T-cell (primary cell): ENCODE measurements around the gene MYO5A. TPM values are rescaled to one million over a fixed set of nuclear protein-coding genes. Genes with fewer than 3 reads are reported as not detected.
A peak's percentile ranks its signal among the peaks of the same experiment; 100 is the strongest.

ENCODE experiments used
- ATAC-seq, 4 experiments: fragments of 200-7000 bp in 3 of 4; fragments of 150-1000 bp in 1 of 4; cut with Tn5 transposase; replicated peaks in 1 of 4; 1 replicate in 3 of 4; 2 replicates in 1 of 4; pipeline ENCODE4 v1.10.0; 2021; ENCODE audit warnings: moderate library complexity in 3 of 4, mild to moderate bottlenecking in 2 of 4, moderate number of reproducible peaks in 1 of 4
- CTCF ChIA-PET, 2 donors: fragments of 300-600 bp; sonication (Branson Sonifier 250); formaldehyde crosslinking; loops; one replicate each; lab custom pipeline; 2022; ENCODE audit warnings: antibody characterized with exemption in 2 of 2; lab: Charles Lee
- POLR2A ChIA-PET, 2 donors: fragments of 300-600 bp; sonication (Branson Sonifier 250); formaldehyde crosslinking; loops; one replicate each; lab custom pipeline; 2022; ENCODE audit warnings: antibody characterized with exemption in 2 of 2; lab: Charles Lee
- DNase-seq, 35 experiments: peaks; one replicate each; pipeline versions ENCODE4 v3.0.0 to v3.0.0-alpha.2; 2013 to 2023
- H3K27ac ChIP-seq: one replicate; pipeline ENCODE4 v1.5.1; 2013; ENCODE audit warnings: low read length
- H3K27me3 ChIP-seq, 2 experiments: replicated peaks in 1 of 2; 1 replicate in 1 of 2; 2 replicates in 1 of 2; pipeline versions ENCODE4 v1.6.1 to v1.7.0; 2013; ENCODE audit warnings: low read length in 1 of 2, mixed read lengths in 1 of 2; ENCODE audit not compliant: control insufficient read depth in 2 of 2, insufficient read depth in 2 of 2; ENCODE audit errors: extremely low read depth in 1 of 2
- H3K36me3 ChIP-seq, 2 donors: 1 replicate in 1 of 2; 2 replicates in 1 of 2; pipeline versions ENCODE4 v1.6.1 to v1.7.0; 2013; ENCODE audit warnings: low read length in 1 of 2; ENCODE audit not compliant: control insufficient read depth in 2 of 2, insufficient read depth in 1 of 2; ENCODE audit errors: extremely low read depth in 1 of 2
- H3K4me1 ChIP-seq, 2 experiments: 1 replicate in 1 of 2; 2 replicates in 1 of 2; pipeline versions ENCODE4 v1.6.1 to v1.7.0; 2013; ENCODE audit warnings: low read length in 2 of 2, mixed read lengths in 1 of 2; ENCODE audit not compliant: insufficient read depth in 2 of 2, control insufficient read depth in 1 of 2; ENCODE audit errors: extremely low read depth in 1 of 2
- H3K4me3 ChIP-seq, 2 donors: 1 replicate in 1 of 2; 2 replicates in 1 of 2; pipeline versions ENCODE4 v1.5.1 to v1.7.0; 2013; ENCODE audit warnings: mild to moderate bottlenecking in 2 of 2, low read length in 1 of 2, moderate library complexity in 1 of 2; ENCODE audit not compliant: control insufficient read depth in 1 of 2; ENCODE audit errors: extremely low read depth in 1 of 2
- H3K9me3 ChIP-seq: 2 replicates; pipeline ENCODE4 v1.7.0; 2013
- H3K27ac Mint-ChIP-seq, 2 donors: one replicate each; pipeline ENCODE4 v1.8.0; 2020 to 2021; ENCODE audit warnings: mild to moderate bottlenecking in 2 of 2, mixed read lengths in 2 of 2
- H3K27me3 Mint-ChIP-seq, 2 donors: one replicate each; pipeline ENCODE4 v1.8.0; 2021 to 2022; ENCODE audit warnings: mixed read lengths in 2 of 2
- H3K36me3 Mint-ChIP-seq: one replicate; pipeline ENCODE4 v1.8.0; 2021; ENCODE audit warnings: mixed read lengths
- H3K4me1 Mint-ChIP-seq, 3 donors: one replicate each; pipeline ENCODE4 v1.8.0; 2020 to 2022; ENCODE audit warnings: mixed read lengths in 3 of 3, mild to moderate bottlenecking in 1 of 3
- H3K4me3 Mint-ChIP-seq, 3 donors: one replicate each; pipeline ENCODE4 v1.8.0; 2020 to 2022; ENCODE audit warnings: mild to moderate bottlenecking in 3 of 3, mixed read lengths in 3 of 3, moderate library complexity in 3 of 3
- H3K9me3 Mint-ChIP-seq, 3 donors: one replicate each; pipeline ENCODE4 v1.8.0; 2020 to 2022; ENCODE audit warnings: mixed read lengths in 3 of 3
- WGBS: methylation state at CpG from one replicate; pipeline ENCODE4 v1.1.5; 2013; ENCODE audit warnings: missing lambda C conversion rate; ENCODE audit not compliant: insufficient coverage; 5-methylcytosine and 5-hydroxymethylcytosine counted together
- total RNA-seq, 35 experiments: library from RNA in 6 of 35; stranded (reverse) in 6 of 35; fragments of 120-200 nt in 1 of 35; gene quantifications; one replicate each; pipeline versions ENCODE4 v1.2.1 to v1.2.4 and lab custom pipeline; 2013 to 2026

MYO5A gene
- total RNA-seq, 5 donors from 2014 or later (not counting 1 experiment from before 2014, with no cell fraction given) = 25.2 to 46.6 (median 29.5) TPM

GRCh38 chr15:52309154-52309548 is 219.5 kb downstream of the MYO5A start:
- no peaks in the 10 kb centered on the region for H3K27me3 ChIP-seq
- POLR2A ChIA-PET = interaction anchor here in 1 of 2 donors (0.6 kb wide), 1 partner anchor 28 kb away, joined by 7 read pairs; no protein-coding TSS in a partner anchor
- WGBS = 93% methylated on average over 6 of the region's 6 CpGs
- Mint-ChIP-seq H3K9me3 (no peaks in the 10 kb centered on the region), H3K27ac (no peak overlapping the region), H3K36me3 (peaks cover 42% of the 10 kb centered on the region), H3K4me1 (peaks cover under 1 to 10% (median 5%) of the 10 kb centered on the region in 3 donors), H3K27me3 (no peaks in the 10 kb centered on the region), H3K4me3 (no peak overlapping the region)
- no peak overlapping the region for H3K4me3 ChIP-seq
- ATAC-seq = no peak
- no peaks in the 10 kb centered on the region for H3K4me1 ChIP-seq
- no peak overlapping the region for H3K27ac ChIP-seq
- H3K9me3 ChIP-seq = no peaks in the 10 kb centered on the region
- DNase-seq = no peak
- peaks cover 0 to 32% of the 10 kb centered on the region in 2 donors for H3K36me3 ChIP-seq
- CTCF ChIA-PET = no interaction called here

- 80% methylated on average over 5 of the region's 8 CpGs for WGBS
- no peak for ATAC-seq
- H3K27ac Mint-ChIP-seq = no peak overlapping the region
Observed at GRCh38 chr15:52308446-52309153, 220.1 kb downstream of the MYO5A start.

GRCh38 chr15:52307847-52308246 is 220.8 kb downstream of the MYO5A start:
- CTCF ChIA-PET = no interaction called here
- Mint-ChIP-seq H3K27me3 (no peaks in the 10 kb centered on the region), H3K36me3 (peaks cover 29% of the 10 kb centered on the region)

More at GRCh38 chr15:52308446-52309153, 220.1 kb downstream of the MYO5A start:
- Mint-ChIP-seq H3K27me3 (no peaks in the 10 kb centered on the region), H3K4me3 (no peak overlapping the region), H3K4me1 (peaks cover 6 to 15% (median 11%) of the 10 kb centered on the region in 3 donors), H3K9me3 (no peaks in the 10 kb centered on the region), H3K36me3 (peaks cover 37% of the 10 kb centered on the region)
- peaks cover 0 to 27% of the 10 kb centered on the region in 2 donors for H3K36me3 ChIP-seq
- no peaks in the 10 kb centered on the region for H3K27me3 ChIP-seq
- H3K4me1 ChIP-seq = no peaks in the 10 kb centered on the region
- no peak overlapping the region for H3K27ac ChIP-seq
- ChIA-PET POLR2A (interaction anchor here in 1 of 2 donors (0.6 kb wide), 1 partner anchor 27 kb away, joined by 7 read pairs; no protein-coding TSS in a partner anchor), CTCF (no interaction called here)
- no peaks in the 10 kb centered on the region for H3K9me3 ChIP-seq
- no peak for DNase-seq
- no peak overlapping the region for H3K4me3 ChIP-seq

DNA sequence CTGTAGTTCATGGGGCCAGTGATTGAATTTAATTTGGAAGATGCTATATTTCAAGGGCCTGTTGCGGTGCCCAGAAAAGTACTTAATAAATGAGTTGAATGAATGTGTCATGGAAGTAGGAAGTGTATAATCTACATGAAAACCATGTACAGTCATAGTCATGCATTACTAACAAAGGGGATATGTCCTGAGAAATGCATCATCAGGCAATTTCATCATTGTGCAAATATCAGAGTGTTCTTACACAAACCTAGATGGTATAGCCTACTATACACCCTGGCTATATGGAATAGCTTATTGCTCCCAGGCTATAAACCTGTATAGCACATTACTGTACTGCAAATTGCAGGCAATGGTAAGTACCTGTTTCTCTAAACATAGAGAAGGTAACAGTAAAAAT is 222.4 kb downstream of the MYO5A start:
- Mint-ChIP-seq H3K4me3 (no peak overlapping the region), H3K9me3 (no peaks in the 10 kb centered on the region), H3K27ac (no peak overlapping the region), H3K4me1 (peaks cover 11 to 20% (median 15%) of the 10 kb centered on the region in 3 donors), H3K36me3 (peaks cover 23% of the 10 kb centered on the region), H3K27me3 (no peaks in the 10 kb centered on the region)
- POLR2A ChIA-PET = no interaction called here
- H3K9me3 ChIP-seq = no peaks in the 10 kb centered on the region
- WGBS = no CpG with 5 or more reads among the region's 1 CpG
- H3K4me1 ChIP-seq = peaks cover 0 to 4% of the 10 kb centered on the region in 2 experiments
- no peak overlapping the region for H3K4me3 ChIP-seq
- H3K27me3 ChIP-seq = no peaks in the 10 kb centered on the region
- CTCF ChIA-PET = no interaction called here
- DNase-seq = no peak
- no peak for ATAC-seq
- H3K36me3 ChIP-seq = peaks cover 0 to 17% of the 10 kb centered on the region in 2 donors
- H3K27ac ChIP-seq = no peak overlapping the region

More at GRCh38 chr15:52307847-52308246, 220.8 kb downstream of the MYO5A start:
- Histone ChIP-seq H3K27ac (no peak overlapping the region), H3K36me3 (peaks cover 0 to 21% of the 10 kb centered on the region in 2 donors), H3K27me3 (no peaks in the 10 kb centered on the region), H3K9me3 (no peaks in the 10 kb centered on the region), H3K4me3 (no peak overlapping the region), H3K4me1 (peaks cover 0 to 4% of the 10 kb centered on the region in 2 experiments)
- no peak overlapping the region for H3K4me3 Mint-ChIP-seq
- peaks cover 11 to 18% (median 15%) of the 10 kb centered on the region in 3 donors for H3K4me1 Mint-ChIP-seq
- POLR2A ChIA-PET = no interaction called here
- no peak overlapping the region for H3K27ac Mint-ChIP-seq
- DNase-seq (no peak), ATAC-seq (no peak)
- no peaks in the 10 kb centered on the region for H3K9me3 Mint-ChIP-seq
- WGBS = no CpG with 5 or more reads among the region's 4 CpGs

DNA sequence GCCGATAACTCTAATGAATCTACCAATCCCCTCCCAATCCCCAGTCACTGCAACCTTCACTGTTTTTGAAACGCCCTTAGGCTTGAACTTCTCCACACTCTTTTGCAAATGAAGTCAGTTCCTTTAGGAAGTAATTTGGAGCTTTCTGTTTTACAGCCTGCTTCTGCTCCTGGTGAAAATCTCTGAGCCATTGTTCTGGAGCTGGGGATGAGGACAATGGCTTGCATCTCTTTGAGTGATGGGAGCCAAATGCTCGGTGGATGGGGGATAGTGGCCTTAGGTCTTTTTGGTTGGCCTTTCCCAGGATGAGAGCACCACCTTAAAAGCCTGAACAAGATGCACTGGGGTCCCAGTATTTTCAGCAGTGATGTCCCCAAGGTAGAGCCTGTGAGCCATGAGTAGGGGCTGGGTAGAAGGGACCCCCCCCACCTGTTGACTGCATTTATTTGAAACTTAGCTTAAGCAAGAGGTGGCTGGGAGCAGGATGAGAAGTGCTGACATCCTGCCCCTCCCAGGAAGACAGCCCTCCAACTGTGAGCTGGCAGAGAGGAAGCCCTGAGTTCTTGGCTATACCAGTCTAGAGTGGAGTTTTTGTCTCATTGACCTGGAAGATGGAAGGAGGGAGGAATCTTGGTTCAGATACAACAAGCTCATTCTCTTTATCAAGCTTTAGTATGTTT is 225.4 kb downstream of the MYO5A start:
- CTCF ChIA-PET = interaction anchor here in 1 of 2 donors (0.6 kb wide), 1 partner anchor 102 kb away, joined by 3 read pairs; no protein-coding TSS in a partner anchor
- H3K4me1 ChIP-seq = peaks cover 0 to 4% of the 10 kb centered on the region in 2 experiments

DNA sequence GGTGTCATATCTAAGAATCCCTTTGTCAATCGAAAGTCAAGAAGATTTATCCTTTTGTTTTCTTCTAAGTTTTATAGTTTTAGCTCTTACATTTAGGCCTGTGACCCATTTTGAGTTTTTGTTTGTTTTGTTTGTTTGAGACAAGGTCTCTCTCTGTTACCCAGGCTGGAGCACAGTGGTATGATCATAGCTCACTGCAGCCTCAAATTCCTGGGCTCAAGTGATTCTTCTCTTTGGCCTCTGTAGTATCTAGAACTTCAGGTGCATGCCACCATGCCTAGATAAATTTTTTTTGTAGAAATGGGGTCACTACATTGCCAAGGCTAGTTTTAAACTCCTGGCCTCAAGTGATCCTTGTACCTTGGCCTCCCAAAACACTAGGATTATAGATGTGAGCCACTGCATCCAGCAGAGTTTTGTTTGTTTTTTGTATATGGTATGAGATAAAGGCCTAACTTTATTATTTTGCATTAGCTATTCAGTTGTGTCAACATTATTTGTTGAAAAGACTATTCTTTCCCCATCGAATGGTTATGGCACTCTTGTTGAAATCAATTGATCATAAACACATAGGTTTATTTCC is 227.3 kb downstream of the MYO5A start:
- Histone ChIP-seq H3K36me3 (no peaks in the 10 kb centered on the region), H3K27ac (no peak overlapping the region), H3K4me1 (peaks cover 0 to 4% of the 10 kb centered on the region in 2 experiments), H3K9me3 (no peaks in the 10 kb centered on the region), H3K27me3 (peaks cover 0 to 2% of the 10 kb centered on the region in 2 experiments), H3K4me3 (no peak overlapping the region)
- ATAC-seq (no peak), DNase-seq (no peak)
- peaks cover 14% of the 10 kb centered on the region for H3K36me3 Mint-ChIP-seq
- ChIA-PET POLR2A (no interaction called here), CTCF (no interaction called here)
- no CpG with 5 or more reads among the region's 2 CpGs for WGBS
- H3K27ac Mint-ChIP-seq = no peak overlapping the region
- peaks cover 11 to 20% (median 15%) of the 10 kb centered on the region in 3 donors for H3K4me1 Mint-ChIP-seq
- peaks cover 4 to 6% of the 10 kb centered on the region in 2 donors for H3K27me3 Mint-ChIP-seq
- H3K4me3 Mint-ChIP-seq = no peak overlapping the region
- no peaks in the 10 kb centered on the region for H3K9me3 Mint-ChIP-seq

More for the DNA sequence above, 225.4 kb downstream of the MYO5A start:
- H3K36me3 ChIP-seq = no peaks in the 10 kb centered on the region
- no peaks in the 10 kb centered on the region for H3K9me3 ChIP-seq
- DNase-seq (no peak), ATAC-seq (peak in 2 of 4 experiments; percentile 36 to 50)
- no peaks in the 10 kb centered on the region for H3K9me3 Mint-ChIP-seq
- no peaks in the 10 kb centered on the region for H3K27me3 ChIP-seq
- H3K36me3 Mint-ChIP-seq = peaks cover 14% of the 10 kb centered on the region
- H3K4me1 Mint-ChIP-seq = peaks cover 11 to 20% (median 15%) of the 10 kb centered on the region in 3 donors
- no peak overlapping the region for H3K27ac ChIP-seq
- no peak overlapping the region for H3K4me3 ChIP-seq
- H3K27ac Mint-ChIP-seq = no peak overlapping the region
- H3K4me3 Mint-ChIP-seq = no peak overlapping the region
- POLR2A ChIA-PET = no interaction called here
- WGBS = 100% methylated on average over 1 of the region's 3 CpGs
- peaks cover 0 to 1% of the 10 kb centered on the region in 2 donors for H3K27me3 Mint-ChIP-seq
